Measurements from ENCODE around the gene ZBTB22.

The ZBTB22 gene

GRCh38 chr6:33336495-33336894 lies 19.0 kb upstream of the ZBTB22 start:
- no peaks in the 10 kb centered on the region for H3K9me3 ChIP-seq (ENCODE audit: control insufficient read depth, low read length)
- H3K9ac ChIP-seq (ENCODE audit: low read length) = no peak overlapping the region
- H2AFZ ChIP-seq (ENCODE audit: low read depth, low read length) = no peak overlapping the region
- H2BK15ac ChIP-seq (ENCODE audit: low read depth, poor library complexity, severe bottlenecking) = no peak overlapping the region
- no peaks in the 10 kb centered on the region for H3K36me3 ChIP-seq (ENCODE audit: control insufficient read depth in 1 of 2, insufficient read depth in 2 of 2, low read depth in 1 of 2, low read length in 2 of 2)
- no peak overlapping the region for H3K4ac ChIP-seq (ENCODE audit: low read depth in 1 of 2, low read length in 2 of 2)
- H3K4me2 ChIP-seq (ENCODE audit: low read length, poor library complexity, severe bottlenecking) = no peak overlapping the region
- WGBS = 85% methylated on average over 2 of the region's 3 CpGs
- H4K8ac ChIP-seq (ENCODE audit: low read length) = no peak overlapping the region
- H2BK12ac ChIP-seq (ENCODE audit: low read length in 2 of 2) = no peak overlapping the region
- H3K27ac ChIP-seq (ENCODE audit: low read length, poor library complexity, severe bottlenecking) = no peak overlapping the region
- no peak overlapping the region for H3K23ac ChIP-seq (ENCODE audit: low read length in 2 of 2)
- no peak overlapping the region for H3K14ac ChIP-seq (ENCODE audit: low read length in 2 of 2)
- no peak overlapping the region for H3K4me3 ChIP-seq (ENCODE audit: insufficient read depth in 1 of 2, low read depth in 1 of 2, low read length in 2 of 2)
- H3K79me1 ChIP-seq (replicated peaks; ENCODE audit: low read length, poor library complexity, severe bottlenecking) = no peaks in the 10 kb centered on the region
- no peak overlapping the region for H2BK5ac ChIP-seq (ENCODE audit: low read depth, low read length, poor library complexity, severe bottlenecking)
- no peaks in the 10 kb centered on the region for H3K4me1 ChIP-seq (ENCODE audit: control insufficient read depth, insufficient read depth, low read depth, low read length)
- H3K18ac ChIP-seq (ENCODE audit: low read depth in 1 of 2, low read length in 2 of 2) = no peak overlapping the region
- no peak overlapping the region for H2AK5ac ChIP-seq (ENCODE audit: low read length, severe bottlenecking)
- no peak for DNase-seq
- peaks cover 0 to 22% of the 10 kb centered on the region in 2 experiments for H3K27me3 ChIP-seq (ENCODE audit: control insufficient read depth in 1 of 2, insufficient read depth in 1 of 2, low read length in 2 of 2)
- H2BK120ac ChIP-seq (ENCODE audit: low read depth, low read length) = no peak overlapping the region
- no peak overlapping the region for H4K91ac ChIP-seq (ENCODE audit: low read length)

- H3K27ac ChIP-seq (ENCODE audit: low read length, poor library complexity, severe bottlenecking) = no peak overlapping the region
- H2BK12ac ChIP-seq (ENCODE audit: low read length in 2 of 2) = no peak overlapping the region
- no peak overlapping the region for H4K91ac ChIP-seq (ENCODE audit: low read length)
- H3K27me3 ChIP-seq (ENCODE audit: control insufficient read depth in 1 of 2, insufficient read depth in 1 of 2, low read length in 2 of 2) = peaks cover 0 to 16% of the 10 kb centered on the region in 2 experiments
- no peak overlapping the region for H2AFZ ChIP-seq (ENCODE audit: low read depth, low read length)
- H3K18ac ChIP-seq (ENCODE audit: low read depth in 1 of 2, low read length in 2 of 2) = no peak overlapping the region
- H2BK5ac ChIP-seq (ENCODE audit: low read depth, low read length, poor library complexity, severe bottlenecking) = no peak overlapping the region
- no peaks in the 10 kb centered on the region for H3K4me1 ChIP-seq (ENCODE audit: control insufficient read depth, insufficient read depth, low read depth, low read length)
- no peaks in the 10 kb centered on the region for H3K9me3 ChIP-seq (ENCODE audit: control insufficient read depth, low read length)
- H3K4me2 ChIP-seq (ENCODE audit: low read length, poor library complexity, severe bottlenecking) = no peak overlapping the region
- no peak overlapping the region for H3K4me3 ChIP-seq (ENCODE audit: insufficient read depth in 1 of 2, low read depth in 1 of 2, low read length in 2 of 2)
- H3K36me3 ChIP-seq (ENCODE audit: control insufficient read depth in 1 of 2, insufficient read depth in 2 of 2, low read depth in 1 of 2, low read length in 2 of 2) = no peaks in the 10 kb centered on the region
- H2AK5ac ChIP-seq (ENCODE audit: low read length, severe bottlenecking) = no peak overlapping the region
- H2BK120ac ChIP-seq (ENCODE audit: low read depth, low read length) = no peak overlapping the region
- H3K9ac ChIP-seq (ENCODE audit: low read length) = no peak overlapping the region
- no peak for DNase-seq
- 95% methylated on average over 4 of the region's 4 CpGs for WGBS
- no peak overlapping the region for H3K23ac ChIP-seq (ENCODE audit: low read length in 2 of 2)
- H3K4ac ChIP-seq (ENCODE audit: low read depth in 1 of 2, low read length in 2 of 2) = no peak overlapping the region
- no peak overlapping the region for H3K14ac ChIP-seq (ENCODE audit: low read length in 2 of 2)
- no peak overlapping the region for H4K8ac ChIP-seq (ENCODE audit: low read length)
- H3K79me1 ChIP-seq (replicated peaks; ENCODE audit: low read length, poor library complexity, severe bottlenecking) = no peaks in the 10 kb centered on the region
- H2BK15ac ChIP-seq (ENCODE audit: low read depth, poor library complexity, severe bottlenecking) = no peak overlapping the region
Measured at GRCh38 chr6:33335916-33336315, 18.4 kb upstream of the ZBTB22 start.

DNA sequence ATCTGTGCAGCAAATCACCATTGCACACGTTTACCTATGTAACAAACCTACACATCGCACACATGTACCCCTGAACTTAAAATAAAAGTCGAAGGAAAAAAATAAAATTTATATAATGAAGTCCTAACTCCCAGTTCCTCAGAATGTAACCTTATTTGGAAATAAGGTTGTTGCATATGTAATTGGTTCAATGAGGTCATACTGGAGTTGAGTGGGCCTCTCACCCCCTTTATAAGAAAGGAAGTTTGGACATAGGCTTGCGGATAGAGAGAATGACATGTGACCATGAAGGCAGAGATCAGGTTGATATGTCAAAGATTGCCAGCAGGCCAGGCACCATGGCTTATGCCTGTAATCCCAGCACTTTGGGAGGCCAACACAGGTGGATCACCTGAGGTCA lies 16.1 kb upstream of the ZBTB22 start:
- no peak overlapping the region for H3K9ac ChIP-seq (ENCODE audit: low read length)
- H2AK5ac ChIP-seq (ENCODE audit: low read length, severe bottlenecking) = no peak overlapping the region
- no peak overlapping the region for H4K8ac ChIP-seq (ENCODE audit: low read length)
- H2AFZ ChIP-seq (ENCODE audit: low read depth, low read length) = no peak overlapping the region
- H3K4ac ChIP-seq (ENCODE audit: low read depth in 1 of 2, low read length in 2 of 2) = no peak overlapping the region
- no peaks in the 10 kb centered on the region for H3K4me1 ChIP-seq (ENCODE audit: control insufficient read depth, insufficient read depth, low read depth, low read length)
- H3K4me3 ChIP-seq (ENCODE audit: insufficient read depth in 1 of 2, low read depth in 1 of 2, low read length in 2 of 2) = no peak overlapping the region
- H3K23ac ChIP-seq (ENCODE audit: low read length in 2 of 2) = no peak overlapping the region
- no peaks in the 10 kb centered on the region for H3K79me1 ChIP-seq (replicated peaks; ENCODE audit: low read length, poor library complexity, severe bottlenecking)
- no peak overlapping the region for H3K4me2 ChIP-seq (ENCODE audit: low read length, poor library complexity, severe bottlenecking)
- H3K18ac ChIP-seq (ENCODE audit: low read depth in 1 of 2, low read length in 2 of 2) = no peak overlapping the region
- H2BK120ac ChIP-seq (ENCODE audit: low read depth, low read length) = no peak overlapping the region
- peaks cover 0 to 11% of the 10 kb centered on the region in 2 experiments for H3K27me3 ChIP-seq (ENCODE audit: control insufficient read depth in 1 of 2, insufficient read depth in 1 of 2, low read length in 2 of 2)
- 85% methylated on average over 1 of the region's 4 CpGs for WGBS
- no peaks in the 10 kb centered on the region for H3K36me3 ChIP-seq (ENCODE audit: control insufficient read depth in 1 of 2, insufficient read depth in 2 of 2, low read depth in 1 of 2, low read length in 2 of 2)
- no peak overlapping the region for H2BK15ac ChIP-seq (ENCODE audit: low read depth, poor library complexity, severe bottlenecking)
- no peaks in the 10 kb centered on the region for H3K9me3 ChIP-seq (ENCODE audit: control insufficient read depth, low read length)
- H2BK12ac ChIP-seq (ENCODE audit: low read length in 2 of 2) = no peak overlapping the region
- DNase-seq = no peak
- H2BK5ac ChIP-seq (ENCODE audit: low read depth, low read length, poor library complexity, severe bottlenecking) = no peak overlapping the region
- no peak overlapping the region for H3K27ac ChIP-seq (ENCODE audit: low read length, poor library complexity, severe bottlenecking)
- no peak overlapping the region for H3K14ac ChIP-seq (ENCODE audit: low read length in 2 of 2)
- H4K91ac ChIP-seq (ENCODE audit: low read length) = no peak overlapping the region

DNA sequence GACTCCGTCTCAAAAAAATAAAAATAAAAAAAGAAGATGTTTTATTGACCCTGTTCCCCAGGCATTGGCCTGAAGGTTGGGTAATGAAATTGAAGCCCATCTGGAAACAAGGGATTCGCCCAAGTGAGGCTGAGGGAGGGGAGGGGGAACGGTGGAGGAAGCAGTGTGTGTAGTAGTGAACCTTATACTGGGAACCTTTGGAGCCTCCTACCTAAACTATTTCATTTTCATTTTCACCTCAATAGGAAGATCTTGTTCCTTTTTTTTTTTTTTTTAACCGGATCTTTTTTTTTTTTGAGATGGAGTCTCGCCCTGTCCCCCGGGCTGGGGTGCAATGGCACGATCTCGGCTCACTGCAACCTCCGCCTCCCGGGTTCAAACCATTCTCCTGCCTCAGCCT lies 13.2 kb upstream of the ZBTB22 start:
- Histone ChIP-seq H3K27ac (ENCODE audit: low read length, poor library complexity, severe bottlenecking) (no peak overlapping the region), H3K9me3 (ENCODE audit: control insufficient read depth, low read length) (no peaks in the 10 kb centered on the region), H3K79me1 (replicated peaks; ENCODE audit: low read length, poor library complexity, severe bottlenecking) (no peaks in the 10 kb centered on the region), H3K9ac (ENCODE audit: low read length) (no peak overlapping the region), H2BK15ac (ENCODE audit: low read depth, poor library complexity, severe bottlenecking) (no peak overlapping the region), H2BK12ac (ENCODE audit: low read length in 2 of 2) (no peak overlapping the region), H3K14ac (ENCODE audit: low read length in 2 of 2) (no peak overlapping the region), H3K36me3 (ENCODE audit: control insufficient read depth in 1 of 2, insufficient read depth in 2 of 2, low read depth in 1 of 2, low read length in 2 of 2) (no peaks in the 10 kb centered on the region), H3K4me1 (ENCODE audit: control insufficient read depth, insufficient read depth, low read depth, low read length) (no peaks in the 10 kb centered on the region), H4K91ac (ENCODE audit: low read length) (no peak overlapping the region), H2AFZ (ENCODE audit: low read depth, low read length) (no peak overlapping the region), H3K4ac (ENCODE audit: low read depth in 1 of 2, low read length in 2 of 2) (no peak overlapping the region), H3K4me3 (ENCODE audit: insufficient read depth in 1 of 2, low read depth in 1 of 2, low read length in 2 of 2) (no peak overlapping the region), H3K4me2 (ENCODE audit: low read length, poor library complexity, severe bottlenecking) (no peak overlapping the region), H3K23ac (ENCODE audit: low read length in 2 of 2) (no peak overlapping the region), H2AK5ac (ENCODE audit: low read length, severe bottlenecking) (no peak overlapping the region), H2BK120ac (ENCODE audit: low read depth, low read length) (no peak overlapping the region), H4K8ac (ENCODE audit: low read length) (no peak overlapping the region), H3K27me3 (ENCODE audit: control insufficient read depth in 1 of 2, insufficient read depth in 1 of 2, low read length in 2 of 2) (peaks cover 0 to 7% of the 10 kb centered on the region in 2 experiments), H3K18ac (ENCODE audit: low read depth in 1 of 2, low read length in 2 of 2) (no peak overlapping the region), H2BK5ac (ENCODE audit: low read depth, low read length, poor library complexity, severe bottlenecking) (no peak overlapping the region)
- 90% methylated on average over 9 of the region's 10 CpGs for WGBS
- DNase-seq = no peak

Data from mesenchymal stem cell (in vitro differentiated cells and primary cell).